Uterus (tissue), 2 donors: Measurements from ENCODE around the gene SP6.

Experiments
- POLR2A ChIP-seq, 2 donors: fragments of 450-650 bp; IDR thresholded peaks; one replicate each; pipeline ENCODE4 v1.6.1; 2016; ENCODE audit warnings: antibody characterized with exemption in 2 of 2, mild to moderate bottlenecking in 1 of 2, moderate library complexity in 1 of 2
- TF ChIP-seq, protein P1 (sequence below), 4 experiments: fragments of 200-600 bp in 2 of 4; fragments of 450-650 bp in 2 of 4; sonication (generic) in 2 of 4; IDR thresholded peaks; one replicate each; pipeline ENCODE4 v1.5.1; 2016 to 2019; ENCODE audit warnings: antibody characterized with exemption in 4 of 4, mild to moderate bottlenecking in 2 of 4, moderate library complexity in 1 of 4

DNA sequence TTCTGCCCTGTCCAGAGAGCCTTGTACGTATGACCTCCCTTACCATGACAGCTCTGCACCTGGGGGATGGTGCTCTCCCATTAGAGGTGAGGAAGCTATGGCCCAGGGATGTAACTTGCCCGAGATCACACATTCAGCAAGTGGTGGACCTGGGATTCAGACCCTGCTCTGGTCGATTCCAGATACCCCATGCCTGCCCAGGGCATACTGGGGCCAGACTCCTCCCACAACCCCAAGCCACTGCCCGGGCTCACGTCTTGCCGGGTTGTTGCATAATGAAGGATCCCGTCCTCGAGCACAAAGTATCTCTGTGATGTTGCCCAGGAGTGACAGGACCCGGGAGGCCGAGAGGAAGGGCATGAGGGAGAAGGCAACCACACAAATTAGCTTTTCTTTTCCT lies 31.5 kb downstream of the SP6 start:
- no peak for TF ChIP-seq POLR2A (IDR thresholded peaks at IDR 0.05)
- TF ChIP-seq, protein P1, sequence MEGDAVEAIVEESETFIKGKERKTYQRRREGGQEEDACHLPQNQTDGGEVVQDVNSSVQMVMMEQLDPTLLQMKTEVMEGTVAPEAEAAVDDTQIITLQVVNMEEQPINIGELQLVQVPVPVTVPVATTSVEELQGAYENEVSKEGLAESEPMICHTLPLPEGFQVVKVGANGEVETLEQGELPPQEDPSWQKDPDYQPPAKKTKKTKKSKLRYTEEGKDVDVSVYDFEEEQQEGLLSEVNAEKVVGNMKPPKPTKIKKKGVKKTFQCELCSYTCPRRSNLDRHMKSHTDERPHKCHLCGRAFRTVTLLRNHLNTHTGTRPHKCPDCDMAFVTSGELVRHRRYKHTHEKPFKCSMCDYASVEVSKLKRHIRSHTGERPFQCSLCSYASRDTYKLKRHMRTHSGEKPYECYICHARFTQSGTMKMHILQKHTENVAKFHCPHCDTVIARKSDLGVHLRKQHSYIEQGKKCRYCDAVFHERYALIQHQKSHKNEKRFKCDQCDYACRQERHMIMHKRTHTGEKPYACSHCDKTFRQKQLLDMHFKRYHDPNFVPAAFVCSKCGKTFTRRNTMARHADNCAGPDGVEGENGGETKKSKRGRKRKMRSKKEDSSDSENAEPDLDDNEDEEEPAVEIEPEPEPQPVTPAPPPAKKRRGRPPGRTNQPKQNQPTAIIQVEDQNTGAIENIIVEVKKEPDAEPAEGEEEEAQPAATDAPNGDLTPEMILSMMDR (IDR thresholded peaks at IDR 0.05) = no peak
